A549 (cell line): ENCODE measurements around the gene TPCN1.

Source experiments
- KDM1A ChIP-seq: fragments of 200-600 bp; sonication (generic); IDR thresholded peaks from 2 replicates; pipeline ENCODE4 v1.6.1; 2016; ENCODE audit warnings: low read depth, mild to moderate bottlenecking
- POLR2A ChIP-seq: IDR thresholded peaks from 2 replicates; pipeline ENCODE4 v1.6.1; 2012; ENCODE audit warnings: mild to moderate bottlenecking, low read length
- RARB ChIP-seq: fragments of 250-450 bp; sonication (Bioruptor Pico); IDR thresholded peaks from 2 replicates; pipeline ENCODE4 v1.8.0; 2021; ENCODE audit warnings: mild to moderate bottlenecking, moderate library complexity

GRCh38 chr12:113295886-113296556, 74.8 kb downstream of the TPCN1 start:
- TF ChIP-seq KDM1A (no peak), POLR2A (no peak), RARB (CRISPR knock-in tag) (no peak)
